ENCODE results near the gene CBFA2T2.

- TF ChIP-seq POLR2AphosphoS5 (IDR thresholded peaks at IDR 0.05; ENCODE audit: low read depth, low read length) (no peak), REST (IDR thresholded peaks at IDR 0.05; ENCODE audit: insufficient read depth in 1 of 2, low read depth in 2 of 2, low read length in 1 of 2) (no peak), TCF7L2 (IDR thresholded peaks at IDR 0.05; ENCODE audit: low read depth, low read length) (no peak), CTCF (IDR thresholded peaks at IDR 0.05) (no peak)
Observed at GRCh38 chr20:33670715-33671499, 181.0 kb downstream of the CBFA2T2 start.

Data from Panc1 (cell line).